SK-N-SH (cell line): Measurements from ENCODE around the gene FRAS1. TPM values are rescaled to one million over a fixed set of nuclear protein-coding genes. Genes with fewer than 3 reads are reported as not detected.

Source experiments
- CTCF ChIA-PET: fragments of 300-600, 350-600 bp; formaldehyde crosslinking; extraction: SDS; loops from one replicate; lab custom pipeline; 2021; lab: Yijun Ruan, JAX
- POLR2A ChIA-PET: fragments of 350-600 bp; sonication (Branson Sonifier 250); formaldehyde crosslinking; extraction: SDS; loops from one replicate; lab custom pipeline; 2020; ENCODE audit warnings: antibody characterized with exemption, inconsistent platforms; lab: Yijun Ruan, JAX
- DNase-seq: peaks from one replicate; pipeline ENCODE4 v3.0.0; 2012
- H2AFZ ChIP-seq: fragments of 200-600 bp; sonication (generic); 2 replicates; pipeline ENCODE4 v1.8.1; 2016; ENCODE audit warnings: antibody characterized with exemption, mild to moderate bottlenecking, low read depth
- H3F3A ChIP-seq: fragments of 200-600 bp; sonication (generic); replicated peaks from 2 replicates; pipeline ENCODE3; 2016; ENCODE audit warnings: antibody characterized with exemption, mild to moderate bottlenecking; ENCODE audit not compliant: insufficient read depth
- H3K27ac ChIP-seq, 2 experiments: fragments of 200-500 bp in 1 of 2; fragments of 200-600 bp in 1 of 2; sonication (Bioruptor generic) in 1 of 2; sonication (generic), shearing (Covaris generic) in 1 of 2; 2 replicates each; pipeline versions ENCODE4 v1.5.1 to v1.6.1; 2014 to 2016; ENCODE audit warnings: low read depth in 2 of 2, inconsistent platforms in 1 of 2, low read length in 1 of 2, mild to moderate bottlenecking in 1 of 2, mixed read lengths in 1 of 2
- H3K27me3 ChIP-seq: fragments of 200-600 bp; sonication (generic), shearing (Covaris generic); 2 replicates; pipeline ENCODE4 v1.6.1; 2016; ENCODE audit warnings: mixed run types; ENCODE audit not compliant: insufficient read depth
- H3K36me3 ChIP-seq, 2 experiments: fragments of 200-500 bp in 1 of 2; fragments of 200-600 bp in 1 of 2; sonication (Bioruptor generic) in 1 of 2; sonication (generic) in 1 of 2; replicated peaks in 1 of 2; 2 replicates each; pipeline versions ENCODE3 to v1.5.1; 2014 to 2016; ENCODE audit warnings: low read length in 1 of 2, mild to moderate bottlenecking in 1 of 2; ENCODE audit not compliant: insufficient read depth in 2 of 2, control insufficient read depth in 1 of 2
- H3K4me1 ChIP-seq, 2 experiments: fragments of 200-500 bp in 1 of 2; fragments of 200-600 bp in 1 of 2; sonication (Bioruptor generic) in 1 of 2; sonication (generic), shearing (Covaris generic) in 1 of 2; 2 replicates each; pipeline versions ENCODE4 v1.5.1 to v1.6.1; 2014 to 2016; ENCODE audit warnings: low read depth in 1 of 2, low read length in 1 of 2, mixed run types in 1 of 2; ENCODE audit not compliant: insufficient read depth in 2 of 2, control insufficient read depth in 1 of 2
- H3K4me2 ChIP-seq: fragments of 200-600 bp; sonication (generic), shearing (Covaris generic); 2 replicates; pipeline ENCODE4 v1.6.1; 2017; ENCODE audit warnings: mixed run types
- H3K4me3 ChIP-seq, 2 experiments: fragments of 200-500 bp in 1 of 2; fragments of 200-600 bp in 1 of 2; sonication (Bioruptor generic) in 1 of 2; sonication (generic), shearing (Covaris generic) in 1 of 2; 2 replicates each; pipeline versions ENCODE4 v1.5.1 to v1.8.1; 2014 to 2016; ENCODE audit warnings: low read depth in 2 of 2, inconsistent platforms in 1 of 2, low read length in 1 of 2, mild to moderate bottlenecking in 1 of 2, mixed read lengths in 1 of 2, moderate library complexity in 1 of 2
- H3K79me2 ChIP-seq: fragments of 200-600 bp; sonication (generic); 2 replicates; pipeline ENCODE4 v1.8.1; 2017; ENCODE audit warnings: mild to moderate bottlenecking; ENCODE audit not compliant: insufficient read depth
- H3K9ac ChIP-seq: fragments of 200-600 bp; sonication (generic); 2 replicates; pipeline ENCODE4 v1.6.1; 2017; ENCODE audit warnings: mixed run types
- H3K9me2 ChIP-seq: fragments of 200-600 bp; sonication (generic); 2 replicates; pipeline ENCODE4 v1.6.1; 2017; ENCODE audit warnings: mixed run types
- H3K9me3 ChIP-seq: fragments of 200-600 bp; sonication (generic); 2 replicates; pipeline ENCODE4 v1.6.1; 2017; ENCODE audit warnings: mixed run types, mild to moderate bottlenecking, moderate library complexity
- H4K20me1 ChIP-seq: fragments of 200-600 bp; sonication (generic); 2 replicates; pipeline ENCODE4 v1.6.1; 2017; ENCODE audit warnings: mild to moderate bottlenecking, mixed run types; ENCODE audit not compliant: insufficient read depth
- CTCF ChIP-seq: fragments of 200-600 bp; sonication (generic); IDR thresholded peaks from 2 replicates; pipeline ENCODE4 v1.6.1; 2017; ENCODE audit warnings: antibody characterized with exemption, mild to moderate bottlenecking, moderate library complexity
- EZH2phosphoT487 ChIP-seq: fragments of 200-600 bp; sonication (generic); IDR thresholded peaks from 2 replicates; pipeline ENCODE4 v1.6.1; 2017; ENCODE audit warnings: low read depth, mixed run types, mild to moderate bottlenecking, antibody characterized with exemption, moderate library complexity, borderline replicate concordance
- GABPA ChIP-seq: IDR thresholded peaks from 2 replicates; pipeline ENCODE4 v1.4.0; 2012; ENCODE audit warnings: low read depth, mild to moderate bottlenecking
- IRF3 ChIP-seq: fragments of 150-350 bp; IDR thresholded peaks from 2 replicates; pipeline ENCODE4 v1.6.1; 2016; ENCODE audit warnings: mild to moderate bottlenecking, low read depth, low read length
- MAX ChIP-seq: IDR thresholded peaks from 2 replicates; pipeline ENCODE4 v1.4.0; 2012; ENCODE audit warnings: low read depth
- MEF2A ChIP-seq: IDR thresholded peaks from 2 replicates; pipeline ENCODE4 v1.4.0; 2012; ENCODE audit warnings: low read depth, borderline replicate concordance
- NFIC ChIP-seq: IDR thresholded peaks from 2 replicates; pipeline ENCODE4 v1.4.0; 2012; ENCODE audit warnings: borderline replicate concordance
- PBX3 ChIP-seq: IDR thresholded peaks from 2 replicates; pipeline ENCODE4; 2012
- RCOR1 ChIP-seq: fragments of 150-350 bp; IDR thresholded peaks from 2 replicates; pipeline ENCODE4 v1.6.1; 2017; ENCODE audit warnings: antibody characterized with exemption, low read length
- RXRA ChIP-seq: IDR thresholded peaks from 2 replicates; pipeline ENCODE4 v1.4.0; 2012; ENCODE audit warnings: low read depth, mild to moderate bottlenecking, borderline replicate concordance
- TCF12 ChIP-seq: IDR thresholded peaks from 2 replicates; pipeline ENCODE4 v1.4.0; 2012
- TEAD4 ChIP-seq: IDR thresholded peaks from 2 replicates; pipeline ENCODE4 v1.4.0; 2012; ENCODE audit warnings: mild to moderate bottlenecking, borderline replicate concordance; ENCODE audit not compliant: insufficient read depth
- USF2 ChIP-seq: fragments of 150-350 bp; IDR thresholded peaks from 2 replicates; pipeline ENCODE4 v1.6.1; 2017; ENCODE audit warnings: antibody characterized with exemption, low read length, low read depth, borderline replicate concordance
- YY1 ChIP-seq: IDR thresholded peaks from 2 replicates; pipeline ENCODE4 v1.4.0; 2012; ENCODE audit warnings: low read depth, mild to moderate bottlenecking
- ZBTB33 ChIP-seq: IDR thresholded peaks from 2 replicates; pipeline ENCODE4 v1.4.0; 2012; ENCODE audit warnings: low read depth, borderline replicate concordance
- WGBS: methylation state at CpG from one replicate; pipeline ENCODE4 v1.1.6; 2017; ENCODE audit warnings: low lambda C conversion rate; 5-methylcytosine and 5-hydroxymethylcytosine counted together
- polyA plus RNA-seq, 3 experiments: library from polyadenylated mRNA; depleted of rRNA; stranded (reverse); fragments of >200 nt; gene quantifications; 2 replicates each; pipeline ENCODE4 v1.2.3, GENCODE V29; 2012

Gene FRAS1
- polyA plus RNA-seq, 1 of the 3 experiments (the other 2 are of a cell fraction) = 8.3 TPM

- Histone ChIP-seq H3K4me2 (no peak overlapping the region), H3F3A (no peaks in the 10 kb centered on the region), H3K9me2 (no peaks in the 10 kb centered on the region), H3K36me3 (peaks cover 5 to 14% of the 10 kb centered on the region in 2 experiments), H3K27ac (no peak overlapping the region), H3K79me2 (no peaks in the 10 kb centered on the region), H3K4me3 (no peak overlapping the region), H3K9ac (no peak overlapping the region), H3K27me3 (no peaks in the 10 kb centered on the region), H3K9me3 (no peaks in the 10 kb centered on the region)
- ChIA-PET POLR2A (no interaction called here), CTCF (no interaction called here)
- TF ChIP-seq RCOR1 (no peak), MAX (no peak)
- TF ChIP-seq, all 33 proteins: peak for 0
- peaks cover 0 to 2% of the 10 kb centered on the region in 2 experiments; a peak in 1 of 4 replicates for H3K4me1 ChIP-seq
- no peaks in the 10 kb centered on the region for H4K20me1 ChIP-seq
- WGBS = 80% methylated on average over 3 of the region's 3 CpGs
- DNase-seq = no peak
- H2AFZ ChIP-seq = no peak overlapping the region
Observed at GRCh38 chr4:78360466-78360865, 303.3 kb downstream of the FRAS1 start.

- Histone ChIP-seq H4K20me1 (no peaks in the 10 kb centered on the region), H3K36me3 (peaks cover 5 to 20% of the 10 kb centered on the region in 2 experiments), H3K9me3 (no peaks in the 10 kb centered on the region), H3K79me2 (no peaks in the 10 kb centered on the region), H3K4me2 (no peak overlapping the region), H2AFZ (no peak overlapping the region), H3K27ac (no peak overlapping the region), H3K4me3 (no peak overlapping the region), H3K27me3 (no peaks in the 10 kb centered on the region), H3F3A (no peaks in the 10 kb centered on the region), H3K9me2 (no peaks in the 10 kb centered on the region), H3K9ac (no peak overlapping the region), H3K4me1 (peaks cover 0 to 2% of the 10 kb centered on the region in 2 experiments; a peak in 1 of 4 replicates)
- no peak for DNase-seq
- CTCF ChIA-PET = interaction anchor here (1.9 kb wide), 1 partner anchor 302 kb away, joined by 6 read pairs; no protein-coding TSS in a partner anchor
- POLR2A ChIA-PET = no interaction called here
- WGBS = 85% methylated on average over 4 of the region's 4 CpGs
- TF ChIP-seq MAX = no peak
- TF ChIP-seq TEAD4 = no peak
- no peak for TF ChIP-seq EZH2phosphoT487
- no peak for TF ChIP-seq PBX3
- TF ChIP-seq ZBTB33 = no peak
- no peak for TF ChIP-seq NFIC
- no peak for TF ChIP-seq MEF2A
- no peak for TF ChIP-seq YY1
- TF ChIP-seq TCF12 = no peak
- TF ChIP-seq GABPA = no peak
- no peak for TF ChIP-seq RCOR1
- no peak for TF ChIP-seq RXRA
- no peak for TF ChIP-seq CTCF
- no peak for TF ChIP-seq USF2
- TF ChIP-seq IRF3 = no peak
Observed at GRCh38 chr4:78361621-78362120, 304.5 kb downstream of the FRAS1 start.
